OCI-LY3 (cell line): ENCODE data around the gene PAPOLG.

Experiments
- EZH2phosphoT487 ChIP-seq: fragments of 200-600 bp; shearing (Covaris generic); IDR thresholded peaks from 2 replicates; pipeline ENCODE4 v1.6.1; 2018; ENCODE audit warnings: antibody characterized with exemption, mixed run types, low read depth
- TF ChIP-seq, protein P1 (sequence below): fragments of 200-600, 300-600 bp; sonication (generic); IDR thresholded peaks from 2 replicates; pipeline ENCODE4 v1.5.1; 2014; ENCODE audit warnings: antibody characterized with exemption, low read length, low read depth

DNA sequence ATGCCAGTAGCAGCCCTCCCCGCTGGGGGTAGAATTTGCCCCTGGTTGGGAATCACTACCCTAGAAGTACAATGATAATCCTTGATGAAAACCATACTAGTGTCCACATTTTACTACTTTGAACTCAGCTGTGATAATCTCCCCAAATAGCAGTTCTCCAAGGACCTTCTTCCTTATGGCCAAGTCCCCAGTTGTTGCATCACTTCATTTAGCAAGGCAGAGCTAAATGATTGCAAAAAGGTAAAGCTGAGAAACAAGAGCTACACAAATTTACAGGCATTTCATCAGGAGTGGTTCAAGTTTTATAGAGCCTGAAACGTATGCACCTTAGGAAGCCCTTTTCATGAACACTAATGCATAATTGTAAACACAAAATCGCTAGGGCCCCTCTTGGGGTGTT lies 80.4 kb downstream of the PAPOLG start:
- TF ChIP-seq, protein P1, sequence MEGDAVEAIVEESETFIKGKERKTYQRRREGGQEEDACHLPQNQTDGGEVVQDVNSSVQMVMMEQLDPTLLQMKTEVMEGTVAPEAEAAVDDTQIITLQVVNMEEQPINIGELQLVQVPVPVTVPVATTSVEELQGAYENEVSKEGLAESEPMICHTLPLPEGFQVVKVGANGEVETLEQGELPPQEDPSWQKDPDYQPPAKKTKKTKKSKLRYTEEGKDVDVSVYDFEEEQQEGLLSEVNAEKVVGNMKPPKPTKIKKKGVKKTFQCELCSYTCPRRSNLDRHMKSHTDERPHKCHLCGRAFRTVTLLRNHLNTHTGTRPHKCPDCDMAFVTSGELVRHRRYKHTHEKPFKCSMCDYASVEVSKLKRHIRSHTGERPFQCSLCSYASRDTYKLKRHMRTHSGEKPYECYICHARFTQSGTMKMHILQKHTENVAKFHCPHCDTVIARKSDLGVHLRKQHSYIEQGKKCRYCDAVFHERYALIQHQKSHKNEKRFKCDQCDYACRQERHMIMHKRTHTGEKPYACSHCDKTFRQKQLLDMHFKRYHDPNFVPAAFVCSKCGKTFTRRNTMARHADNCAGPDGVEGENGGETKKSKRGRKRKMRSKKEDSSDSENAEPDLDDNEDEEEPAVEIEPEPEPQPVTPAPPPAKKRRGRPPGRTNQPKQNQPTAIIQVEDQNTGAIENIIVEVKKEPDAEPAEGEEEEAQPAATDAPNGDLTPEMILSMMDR, result no peak
- no peak for TF ChIP-seq EZH2phosphoT487
